GM19193 (cell line): ENCODE results near the gene SMG6.

Experiments used
- POLR2A ChIP-seq: IDR thresholded peaks from 4 replicates; pipeline ENCODE4 v1.6.1; 2011; ENCODE audit not compliant: insufficient read depth, insufficient read length; ENCODE audit errors: extremely low read depth

The SMG6 gene

GRCh38 chr17:2251098-2251497, 52.5 kb downstream of the SMG6 start:
- no peak for TF ChIP-seq POLR2A

DNA sequence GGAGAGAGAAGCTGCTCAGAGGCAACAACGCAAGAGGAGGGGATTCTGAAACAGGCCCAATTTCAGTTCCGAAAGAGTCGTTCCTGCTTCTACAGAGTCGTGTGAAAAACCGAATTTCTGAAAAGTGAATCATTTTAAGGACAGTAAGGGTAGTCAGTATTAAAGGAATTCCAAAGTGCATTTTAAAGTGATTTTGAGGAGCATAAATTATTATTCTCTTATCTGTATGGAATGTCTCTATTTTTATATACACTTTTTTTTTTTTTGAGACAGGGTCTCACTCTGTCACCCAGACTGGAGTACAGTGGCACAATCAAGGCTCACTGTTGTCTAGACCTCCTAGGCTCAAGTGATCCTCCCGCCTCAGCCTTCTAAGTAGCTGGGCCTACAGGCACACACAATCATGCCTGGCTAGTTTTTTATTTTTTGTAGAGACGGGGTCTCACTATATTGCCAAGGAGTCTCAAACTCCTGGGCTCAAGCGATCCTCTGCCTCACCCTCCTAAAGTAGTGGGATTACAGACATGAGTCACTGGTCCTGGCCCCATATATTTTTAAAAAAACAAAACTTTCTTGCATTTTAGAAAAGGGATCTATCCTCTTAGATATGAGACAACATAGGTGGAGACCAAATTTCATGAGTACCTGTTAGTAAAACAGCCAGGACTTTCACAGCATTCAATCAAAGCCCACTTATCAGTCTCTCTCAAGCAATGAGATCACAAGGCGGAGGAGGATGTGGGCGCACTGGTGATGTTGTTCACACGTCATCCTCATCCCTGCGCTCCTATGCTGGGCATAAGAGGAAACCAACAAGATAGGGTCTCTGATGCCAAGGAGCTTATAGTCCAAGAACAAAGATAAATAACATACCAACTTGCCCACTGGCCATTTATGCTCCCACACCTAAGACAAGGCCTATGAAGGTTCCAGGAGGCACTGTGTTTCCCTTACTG, 53.2 kb downstream of the SMG6 start:
- no peak for TF ChIP-seq POLR2A

GRCh38 chr17:2247005-2247404, 56.6 kb downstream of the SMG6 start:
- no peak for TF ChIP-seq POLR2A

DNA sequence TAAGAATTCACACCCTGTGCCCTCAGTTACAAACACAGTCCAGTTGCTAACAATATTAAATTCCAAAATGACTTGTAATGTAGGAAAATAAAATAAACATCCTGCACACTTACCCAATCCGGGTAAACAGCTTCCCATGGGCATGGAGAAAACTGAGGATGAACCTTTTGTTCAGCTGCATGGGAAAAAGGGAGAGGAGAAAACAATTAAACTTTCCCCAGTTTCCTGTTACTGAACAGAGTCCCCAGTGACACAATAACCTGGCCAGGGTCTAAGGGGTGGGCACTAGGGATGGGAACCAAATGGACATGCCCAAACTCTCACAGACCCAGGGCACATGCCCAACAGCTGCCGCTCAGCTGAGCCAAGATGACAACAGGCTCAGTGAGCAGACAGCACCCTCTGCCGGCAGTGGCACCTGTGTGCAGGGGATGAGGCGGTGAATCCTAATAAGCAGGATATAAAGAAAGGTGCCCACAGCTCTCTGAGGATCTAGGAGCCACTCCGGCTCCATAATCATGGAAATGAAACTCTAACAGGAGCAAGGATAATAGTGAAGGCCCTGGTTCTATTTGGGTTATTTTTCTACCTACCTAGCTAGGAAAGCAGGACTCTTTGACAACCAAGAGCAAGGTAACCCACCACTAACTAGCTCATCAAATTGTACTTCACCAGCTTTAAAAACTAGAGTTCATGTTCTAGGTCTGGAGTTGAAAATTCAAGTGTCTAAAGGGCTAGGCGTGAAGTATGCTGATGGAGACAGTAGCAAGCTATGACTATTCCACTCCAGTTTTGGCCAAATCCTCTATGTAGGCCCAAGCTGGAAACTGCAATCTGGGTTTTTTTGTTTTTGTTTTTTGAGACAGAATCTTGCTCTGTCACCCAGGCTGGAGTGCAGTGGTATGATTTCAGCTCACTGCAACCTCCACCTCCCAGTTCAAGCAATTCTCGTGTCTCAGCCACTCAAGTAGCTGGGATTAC, 58.8 kb downstream of the SMG6 start:
- TF ChIP-seq POLR2A = peak; percentile 17

GRCh38 chr17:2243953-2244352, 59.6 kb downstream of the SMG6 start:
- TF ChIP-seq POLR2A = no peak

- TF ChIP-seq POLR2A = no peak
These were observed 61.8 kb downstream of the SMG6 start for GRCh38 chr17:2241823-2242222.

GRCh38 chr17:2240541-2240940, 63.0 kb downstream of the SMG6 start:
- TF ChIP-seq POLR2A = no peak

DNA sequence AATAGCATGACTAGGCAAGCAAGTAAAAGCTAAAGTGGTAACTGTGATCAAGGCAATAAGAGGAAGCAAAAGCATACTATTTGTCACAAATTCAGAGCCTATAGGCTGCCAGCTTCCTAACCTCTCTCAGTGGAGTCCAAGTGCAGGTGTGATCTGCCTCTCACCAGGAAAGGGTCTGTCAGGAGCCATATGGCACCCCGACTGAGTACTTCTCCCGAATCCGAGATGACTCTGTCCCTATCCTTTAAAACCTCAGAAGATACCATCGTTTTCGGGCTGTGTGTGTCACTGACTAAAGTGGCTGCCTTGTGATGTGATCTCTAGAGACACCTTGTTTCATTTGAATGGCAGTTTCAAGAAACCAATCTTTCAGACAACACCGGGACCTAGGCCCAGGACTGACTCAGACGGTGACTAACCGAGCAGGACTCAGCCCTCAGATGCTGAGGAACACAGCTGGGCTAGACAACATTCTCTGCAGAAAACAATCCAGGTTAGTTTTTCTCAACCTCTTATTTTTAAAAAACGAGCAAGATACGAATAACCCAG, 63.6 kb downstream of the SMG6 start:
- peak; percentile 60 for TF ChIP-seq POLR2A

DNA sequence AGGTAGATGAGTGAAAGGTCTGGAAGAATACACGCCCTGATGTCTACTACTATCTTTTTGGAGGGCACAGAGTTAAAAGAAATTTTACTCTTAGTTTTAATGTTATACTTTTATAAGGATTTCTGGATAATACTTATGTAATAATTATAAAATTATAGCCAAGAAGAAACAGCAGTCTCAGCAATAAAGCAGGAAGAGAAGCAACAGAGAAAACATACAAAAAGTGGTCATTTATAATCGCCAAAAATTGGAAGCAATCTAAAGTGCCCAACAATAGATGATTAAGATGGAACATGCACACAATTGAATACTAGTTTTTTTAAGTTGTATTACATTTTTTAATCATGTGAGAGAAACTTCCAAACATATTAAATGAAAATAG, 64.4 kb downstream of the SMG6 start:
- no peak for TF ChIP-seq POLR2A

GRCh38 chr17:2238432-2239169, 65.0 kb downstream of the SMG6 start:
- peak; percentile 43 for TF ChIP-seq POLR2A

DNA sequence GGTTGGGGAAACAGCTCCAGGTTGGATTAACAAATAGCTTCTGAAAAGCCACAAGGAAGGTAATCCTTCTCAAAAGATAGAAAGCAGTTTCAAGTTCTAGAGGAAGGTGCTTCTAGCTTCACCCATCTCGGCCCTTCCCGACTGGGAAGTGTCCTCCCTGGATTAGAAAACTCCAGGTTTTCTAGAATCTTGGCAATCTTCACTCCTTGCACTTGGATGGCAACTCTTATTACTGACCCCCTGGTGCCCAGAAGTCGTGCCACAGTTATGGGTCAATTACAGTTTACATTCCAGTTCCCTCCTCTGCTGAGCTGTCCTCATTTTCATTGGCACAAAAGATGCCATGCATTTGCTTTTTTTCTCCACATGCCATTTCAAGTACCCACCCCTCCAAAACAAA, 65.6 kb downstream of the SMG6 start:
- no peak for TF ChIP-seq POLR2A

GRCh38 chr17:2237521-2237921, 66.1 kb downstream of the SMG6 start:
- no peak for TF ChIP-seq POLR2A

GRCh38 chr17:2235792-2236366, 67.7 kb downstream of the SMG6 start:
- no peak for TF ChIP-seq POLR2A

DNA sequence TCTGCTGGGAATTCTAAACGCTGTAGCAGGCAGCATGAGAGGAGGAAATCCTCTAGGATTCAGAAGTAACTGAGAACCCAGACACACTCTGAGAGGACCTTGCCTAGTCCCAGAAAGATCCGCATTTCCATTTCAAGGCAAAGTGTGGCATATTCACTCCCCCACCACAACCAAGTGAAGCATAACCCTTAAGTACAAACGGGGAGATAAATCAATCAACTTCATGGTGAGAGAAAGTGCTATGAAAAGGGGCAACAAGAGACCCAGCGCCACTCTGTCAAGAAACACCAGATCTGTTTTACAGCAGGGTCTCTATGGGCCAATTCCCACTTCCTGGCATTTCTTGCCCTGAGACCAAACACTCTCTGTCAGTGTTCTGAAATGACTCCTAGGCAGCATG, 68.3 kb downstream of the SMG6 start:
- no peak for TF ChIP-seq POLR2A
